KG1 (cell line): Measurements from ENCODE around the gene P2RX6.
"Not testable (repeated sequence)": the region's sequence is repeated elsewhere in the genome, so short reads cannot be mapped to it uniquely, and the experiment has no call there.

ENCODE experiments used
- DNase-seq: peaks from one replicate; lab custom pipeline; 2025; lab: John Stamatoyannopoulos, UW

P2RX6 gene

GRCh38 chr22:21052715-21053459 is 37.9 kb downstream of the P2RX6 start:
- DNase-seq: no peak

DNA sequence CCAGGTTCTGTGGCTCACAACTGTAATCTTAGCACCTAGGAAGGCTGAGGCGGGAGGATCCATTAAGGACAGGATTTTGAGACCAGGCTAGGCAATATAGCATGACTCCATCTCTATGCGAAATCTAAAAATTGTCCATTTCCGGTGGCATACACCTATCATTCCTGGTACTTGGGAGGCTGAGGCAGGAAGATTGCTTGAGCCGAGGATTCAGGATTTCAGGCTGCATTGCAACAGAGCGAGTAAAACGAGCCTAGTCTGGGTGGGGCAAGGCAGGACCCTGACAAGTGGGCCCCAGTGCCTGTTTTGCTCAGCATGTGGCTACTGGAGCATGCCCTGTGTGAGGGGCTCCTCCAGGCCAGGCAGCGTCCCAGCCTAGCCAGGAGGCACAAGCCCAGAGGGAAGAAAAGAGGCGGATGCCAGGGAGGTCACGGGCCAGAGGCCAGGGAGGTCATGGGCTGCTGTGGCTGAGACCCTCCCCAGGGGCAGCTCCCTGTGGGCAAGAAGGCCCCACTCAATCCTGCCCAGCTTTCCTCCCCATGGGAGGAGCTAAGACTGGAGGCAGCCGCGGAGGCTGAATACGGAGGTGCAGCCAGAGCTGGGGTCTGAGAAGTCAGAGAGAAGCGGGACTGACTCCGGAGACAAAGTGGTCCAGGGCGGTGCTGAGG is 39.2 kb downstream of the P2RX6 start:
- DNase-seq: no peak

DNA sequence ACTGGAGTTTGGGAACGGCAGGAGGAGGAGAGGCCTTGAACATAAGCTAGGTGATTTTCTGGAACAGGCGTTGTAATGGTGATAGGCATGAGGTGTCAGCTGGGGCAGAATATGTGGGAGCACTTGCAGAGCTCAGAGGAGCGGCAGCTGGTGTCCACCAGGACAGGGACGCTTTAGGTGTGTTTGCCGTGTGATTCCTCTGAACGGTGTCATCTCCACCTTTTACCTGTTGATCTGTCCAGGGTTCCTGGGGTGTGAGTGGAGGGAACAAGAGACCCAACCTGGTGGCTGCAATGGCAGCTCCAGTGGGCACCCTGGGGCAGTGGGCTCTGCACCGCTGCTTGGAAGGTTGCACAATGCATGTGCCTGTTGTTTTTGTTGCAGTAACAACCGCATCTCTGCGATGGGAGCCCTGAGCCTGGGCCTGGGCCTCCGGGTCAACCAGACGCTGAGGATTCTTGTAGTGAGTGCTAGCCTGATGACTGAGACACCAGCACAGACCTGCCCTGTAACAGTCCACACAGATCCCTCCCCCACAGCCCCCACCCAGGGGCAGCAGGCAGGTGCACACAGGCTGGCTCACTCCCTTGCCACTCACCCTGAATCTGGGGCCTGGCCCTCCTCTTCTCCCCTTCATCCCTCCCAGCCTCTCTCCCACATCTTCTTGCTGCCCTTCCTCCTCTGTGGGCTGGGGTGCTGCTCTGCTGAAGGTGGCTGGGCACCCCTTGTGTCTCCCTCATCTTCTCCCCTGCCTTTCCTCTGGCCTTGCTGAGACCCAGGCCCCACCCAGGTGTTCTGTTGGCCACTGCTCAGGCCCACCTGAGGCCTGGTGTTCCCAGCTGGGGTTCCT is 40.0 kb downstream of the P2RX6 start:
- no peak for DNase-seq

DNA sequence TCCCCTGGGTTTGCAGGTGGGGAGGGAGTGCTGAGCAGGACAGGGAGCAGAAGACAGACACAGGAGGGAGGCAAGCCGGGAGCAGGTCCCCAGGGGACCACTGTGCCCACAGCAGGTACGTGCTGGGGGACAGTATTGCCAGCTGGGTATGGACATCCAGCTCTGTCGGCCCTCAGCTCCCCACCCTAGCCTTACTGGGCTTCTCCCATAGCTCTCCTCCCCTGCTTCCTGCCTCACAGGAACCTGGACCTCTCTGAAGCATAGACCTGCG is 40.5 kb downstream of the P2RX6 start:
- no peak for DNase-seq

GRCh38 chr22:21055880-21056319 is 40.9 kb downstream of the P2RX6 start:
- no peak for DNase-seq

- not testable (repeated sequence) for DNase-seq
Observed at GRCh38 chr22:21060363-21060762, 45.4 kb downstream of the P2RX6 start.

DNA sequence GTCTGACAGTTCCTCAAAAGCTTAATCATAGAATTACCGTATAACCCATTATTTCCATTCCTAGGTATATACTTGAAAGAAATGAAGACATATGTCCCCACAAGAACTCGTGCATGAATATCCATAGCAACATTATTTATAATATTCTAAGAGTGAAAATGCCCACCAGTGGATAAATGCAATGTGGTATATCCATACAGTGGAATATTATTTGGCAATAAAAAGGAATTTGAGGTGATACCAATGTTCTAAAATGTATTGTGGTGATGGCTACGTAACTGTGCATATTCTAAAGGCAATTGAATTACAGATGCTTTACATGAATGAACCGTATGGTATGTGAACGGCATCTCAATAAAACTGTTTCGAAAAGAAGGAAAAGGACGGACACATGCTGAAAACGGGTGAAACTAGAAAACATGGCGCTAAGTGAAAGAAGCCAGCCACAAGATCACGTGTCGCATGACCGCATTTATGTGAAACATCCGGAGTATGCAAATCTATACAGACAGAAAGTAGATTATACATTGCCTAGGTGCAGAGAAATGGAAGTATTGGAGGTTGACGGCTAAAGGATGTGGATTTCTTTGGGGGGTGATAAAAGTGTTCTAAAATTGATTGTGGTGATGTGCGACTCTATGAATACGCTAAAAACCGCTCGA is 46.8 kb downstream of the P2RX6 start:
- DNase-seq: not testable (repeated sequence)

GRCh38 chr22:21064425-21064824 is 49.5 kb downstream of the P2RX6 start:
- not testable (repeated sequence) for DNase-seq

DNA sequence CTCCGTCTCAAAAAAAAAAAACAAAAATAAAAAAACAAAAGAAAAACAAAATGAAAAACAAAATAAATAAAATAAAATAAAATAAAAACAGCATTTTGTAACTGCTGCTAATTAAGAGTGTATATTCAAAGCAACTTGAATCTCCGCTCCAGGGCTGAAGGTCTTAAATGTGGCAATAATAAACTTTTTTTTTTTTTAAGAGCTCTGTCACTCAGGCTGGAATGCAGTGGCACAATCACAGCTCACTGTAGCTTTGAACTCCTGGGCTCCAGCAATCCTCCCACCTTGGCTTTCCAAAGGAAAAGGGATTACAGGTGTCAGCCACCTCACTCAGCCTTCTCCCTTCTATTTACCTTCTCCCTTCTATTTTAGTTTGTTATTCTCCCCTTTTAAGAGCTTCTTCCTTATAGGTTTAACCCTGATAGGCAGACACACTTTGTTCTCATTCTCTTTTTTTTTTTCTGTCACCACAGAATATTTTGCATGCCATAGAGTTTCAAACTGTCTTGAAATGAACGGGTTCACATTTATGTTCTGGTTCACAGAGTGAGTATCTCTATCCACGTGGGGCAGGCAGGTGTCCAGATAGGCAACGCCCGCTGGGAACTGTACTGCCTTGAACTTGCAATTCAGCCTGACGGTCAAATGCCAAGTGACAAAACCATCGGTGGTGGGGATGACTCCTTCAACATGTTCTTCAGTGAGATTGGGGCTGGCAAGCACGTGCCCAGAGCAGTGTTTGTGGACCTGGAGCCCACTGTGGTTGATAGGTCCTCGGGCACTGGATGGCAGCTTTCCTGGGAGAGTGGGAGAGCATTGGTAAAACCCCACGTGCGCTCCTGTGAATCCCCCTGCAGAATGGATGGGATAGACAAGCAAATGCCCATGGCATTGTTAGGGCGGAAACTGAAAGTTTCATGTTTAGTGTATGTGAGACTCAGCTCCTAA is 50.2 kb downstream of the P2RX6 start:
- no peak for DNase-seq

GRCh38 chr22:21067075-21067900 is 52.3 kb downstream of the P2RX6 start:
- no peak for DNase-seq

DNA sequence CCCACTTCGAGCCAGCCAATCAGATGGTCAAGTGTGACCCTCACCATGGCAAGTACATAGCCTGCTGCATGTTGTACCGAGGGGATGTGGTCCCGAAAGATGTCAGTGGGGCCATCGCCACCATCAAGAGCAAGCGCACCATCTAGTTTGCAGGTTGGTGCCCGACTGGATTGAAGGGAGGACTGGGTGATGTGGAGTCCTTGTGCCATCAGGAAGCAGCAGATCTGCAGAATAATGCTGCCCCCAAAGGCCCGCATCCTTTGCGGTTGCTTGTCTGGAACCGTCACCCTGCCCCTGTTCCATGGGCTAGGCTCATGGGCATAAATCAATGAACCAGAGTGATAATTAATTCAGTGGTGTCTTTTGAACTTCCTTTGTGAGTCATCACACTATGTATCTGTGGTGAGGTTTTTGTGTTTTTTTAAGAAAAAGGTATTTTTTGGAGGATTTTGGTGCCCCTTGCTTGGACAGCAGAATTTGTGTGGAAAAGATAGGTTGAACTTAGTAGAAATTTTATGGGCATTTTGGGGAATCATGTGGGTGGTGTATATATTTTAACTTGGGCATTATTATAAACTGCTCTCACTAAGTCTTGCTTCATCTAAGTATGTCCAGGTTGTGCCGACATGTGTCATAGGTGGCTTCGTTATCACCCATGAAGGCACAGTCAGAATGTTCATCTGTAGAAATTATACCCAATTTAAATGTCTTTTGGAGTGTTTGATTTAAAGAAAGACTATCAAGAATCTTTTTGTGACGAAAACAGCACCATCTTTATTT is 53.1 kb downstream of the P2RX6 start:
- no peak for DNase-seq

- DNase-seq: no peak
Observed at GRCh38 chr22:21068681-21069276, 53.8 kb downstream of the P2RX6 start.

DNA sequence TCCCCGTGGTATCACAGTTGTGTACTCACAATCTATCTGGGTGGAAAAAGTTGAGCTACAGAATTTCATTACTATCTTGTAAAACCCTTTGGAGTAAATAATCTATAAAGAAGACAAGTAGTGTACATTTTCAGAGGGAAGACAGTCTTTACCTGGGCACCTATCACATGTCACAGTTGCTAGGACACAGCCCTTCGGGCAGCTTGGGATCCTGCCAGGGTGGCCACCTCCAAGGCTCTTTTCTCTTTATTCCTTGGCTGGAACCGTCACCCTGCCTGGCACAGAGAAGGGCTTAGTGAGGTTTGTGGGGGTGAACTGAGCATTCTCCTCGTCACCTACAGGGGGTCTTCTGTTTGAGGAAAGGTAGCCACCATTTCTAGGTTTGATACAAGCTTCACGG is 54.4 kb downstream of the P2RX6 start:
- DNase-seq: no peak

DNA sequence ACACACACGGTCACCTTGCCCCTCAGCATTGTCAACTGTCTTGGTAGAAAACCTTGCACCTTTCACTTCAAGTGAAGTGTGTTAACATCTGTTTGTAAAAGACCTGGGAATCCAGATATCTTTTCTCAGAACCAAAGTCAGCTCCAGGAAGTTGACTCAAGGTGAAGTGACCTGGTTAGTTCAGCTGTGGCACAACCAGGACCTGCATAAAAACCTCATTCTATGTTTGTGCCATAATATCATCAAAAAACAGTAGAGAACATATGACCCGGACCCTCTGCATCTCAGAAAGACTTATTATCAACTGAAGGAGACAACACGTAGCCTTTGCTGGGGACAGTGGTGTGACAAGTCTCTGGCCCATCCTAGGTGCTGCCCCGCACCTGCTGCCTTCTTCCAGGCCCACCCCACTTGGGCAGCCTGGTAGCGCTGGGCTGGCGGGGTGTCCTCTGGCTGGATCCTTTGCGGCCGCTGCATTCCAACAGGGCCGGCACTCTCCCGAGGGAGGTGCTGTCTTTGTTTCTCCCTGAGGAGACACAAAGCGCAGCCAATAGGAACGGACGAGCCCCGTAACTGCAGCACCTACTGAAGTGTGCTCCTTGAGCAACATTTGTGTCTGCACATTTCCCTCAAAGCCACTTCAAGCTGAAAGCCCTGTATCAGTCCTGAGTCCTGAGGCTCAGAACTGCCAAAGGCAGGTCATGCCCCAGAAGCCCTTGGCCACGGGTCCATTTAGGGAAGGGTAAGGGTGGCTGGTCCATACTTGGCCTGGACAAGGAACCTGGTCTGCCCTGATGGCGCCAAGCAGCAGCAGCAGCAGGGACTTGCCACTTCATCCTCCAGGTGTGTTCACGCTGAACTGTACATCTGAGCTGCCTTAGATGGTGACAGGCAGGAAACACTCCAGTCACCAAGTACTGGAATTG is 56.0 kb downstream of the P2RX6 start:
- no peak for DNase-seq

DNA sequence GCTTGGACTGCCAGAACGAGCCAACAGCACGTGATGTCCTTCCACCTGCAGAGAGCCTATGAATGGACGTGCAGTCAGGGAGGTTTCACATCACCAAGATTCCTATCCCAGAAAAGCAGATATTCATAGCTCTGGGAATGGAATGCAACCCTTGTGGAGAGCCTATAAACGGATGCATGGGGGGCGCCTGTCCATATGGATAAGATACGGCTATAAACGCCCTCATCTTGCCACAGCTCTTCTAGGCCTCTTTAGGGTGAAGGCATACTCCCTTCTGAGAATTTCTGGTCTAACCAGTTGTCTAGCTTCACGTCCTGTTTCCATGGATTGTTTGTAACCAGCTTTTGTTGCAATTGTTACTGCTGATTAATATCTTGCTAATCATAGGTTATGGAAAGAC is 56.8 kb downstream of the P2RX6 start:
- DNase-seq: not testable (repeated sequence)

- DNase-seq: no peak
Observed at GRCh38 chr22:21073023-21073422, 58.1 kb downstream of the P2RX6 start.

- no peak for DNase-seq
Observed at GRCh38 chr22:21073482-21073881, 58.5 kb downstream of the P2RX6 start.

- no peak for DNase-seq
Observed at GRCh38 chr22:21074102-21074715, 59.2 kb downstream of the P2RX6 start.
